Fibroblast of lung (primary cell): ENCODE results near the gene ANKRD66. TPM values are rescaled to one million over a fixed set of nuclear protein-coding genes. Genes with fewer than 3 reads are reported as not detected.
"Not testable (repeated sequence)": the region's sequence is repeated elsewhere in the genome, so short reads cannot be mapped to it uniquely, and the experiment has no call there.

ENCODE experiments used
- DNase-seq, 2 donors: peaks; one replicate each; pipeline versions ENCODE4 v3.0.0 to v3.0.0-alpha.2; 2010; ENCODE audit warnings: low read depth in 2 of 2
- H2AFZ ChIP-seq: 2 replicates; pipeline ENCODE4 v1.5.1; 2012; ENCODE audit warnings: low read length, control low read depth, inconsistent platforms
- H3K27ac ChIP-seq: 2 replicates; pipeline ENCODE4 v1.5.1; 2011; ENCODE audit warnings: low read length, control low read depth; ENCODE audit not compliant: insufficient read depth
- H3K27me3 ChIP-seq: 2 replicates; pipeline ENCODE4 v1.5.1; 2011; ENCODE audit warnings: mild to moderate bottlenecking, low read length; ENCODE audit not compliant: control insufficient read depth, insufficient read depth
- H3K36me3 ChIP-seq: 2 replicates; pipeline ENCODE4 v1.5.1; 2011; ENCODE audit warnings: low read length; ENCODE audit not compliant: control insufficient read depth, insufficient read depth
- H3K4me1 ChIP-seq: 2 replicates; pipeline ENCODE4 v1.5.1; 2011; ENCODE audit warnings: low read length; ENCODE audit not compliant: control insufficient read depth, insufficient read depth; ENCODE audit errors: extremely low read depth
- H3K4me2 ChIP-seq: 2 replicates; pipeline ENCODE4 v1.5.1; 2011; ENCODE audit warnings: low read length, control low read depth; ENCODE audit not compliant: insufficient read depth; ENCODE audit errors: extremely low read depth
- H3K4me3 ChIP-seq, 4 experiments: fragments of 200-600 bp in 1 of 4; sonication (generic) in 1 of 4; replicated peaks in 1 of 4; 2 replicates each; pipeline ENCODE4 v1.5.1; 2011 to 2016; ENCODE audit warnings: low read length in 4 of 4, low read depth in 3 of 4, mild to moderate bottlenecking in 3 of 4, control low read depth in 2 of 4, inconsistent platforms in 1 of 4, mixed read lengths in 1 of 4; ENCODE audit not compliant: insufficient read depth in 1 of 4; ENCODE audit errors: control extremely low read depth in 1 of 4
- H3K79me2 ChIP-seq: 2 replicates; pipeline ENCODE4 v1.5.1; 2012; ENCODE audit warnings: mild to moderate bottlenecking, low read length, inconsistent platforms; ENCODE audit not compliant: control insufficient read depth, insufficient read depth
- H3K9ac ChIP-seq: 2 replicates; pipeline ENCODE4 v1.5.1; 2011; ENCODE audit warnings: mild to moderate bottlenecking, low read length, control low read depth; ENCODE audit not compliant: insufficient read depth
- H3K9me3 ChIP-seq: 2 replicates; pipeline ENCODE4 v1.5.1; 2012; ENCODE audit warnings: low read depth, low read length; ENCODE audit not compliant: control insufficient read depth, insufficient read depth
- H4K20me1 ChIP-seq: 2 replicates; pipeline ENCODE4 v1.5.1; 2011; ENCODE audit warnings: low read length; ENCODE audit not compliant: control insufficient read depth, insufficient read depth; ENCODE audit errors: extremely low read depth
- CTCF ChIP-seq, 2 donors: IDR thresholded peaks in 1 of 2; conservative IDR thresholded peaks in 1 of 2; 1 replicate in 1 of 2; 2 replicates in 1 of 2; pipeline ENCODE4 v1.5.1; 2011 to 2012; ENCODE audit warnings: low read length in 2 of 2, control low read depth in 1 of 2, inconsistent platforms in 1 of 2, low read depth in 1 of 2, mild to moderate bottlenecking in 1 of 2
- EZH2 ChIP-seq: IDR thresholded peaks from 2 replicates; pipeline ENCODE4 v1.5.1; 2012; ENCODE audit warnings: low read length, control low read depth, mild to moderate bottlenecking; ENCODE audit errors: missing control alignments
- polyA plus RNA-seq, 2 donors: library from polyadenylated mRNA; depleted of rRNA in 1 of 2; stranded (reverse) in 1 of 2; unstranded in 1 of 2; fragments of >200 nt; gene quantifications; 2 replicates each; pipeline ENCODE4 v1.2.1, GENCODE V29; 2011 to 2012; ENCODE audit warnings: missing spikeins in 1 of 2
- total RNA-seq: library from RNA; depleted of rRNA; stranded (reverse); fragments of >200 nt; gene quantifications from 2 replicates; pipeline ENCODE4 v1.2.1, GENCODE V29; 2014

The ANKRD66 gene
- total and polyA plus RNA-seq, 2 donors (not counting 1 experiment from before 2014, with no cell fraction given) = not detected

DNA sequence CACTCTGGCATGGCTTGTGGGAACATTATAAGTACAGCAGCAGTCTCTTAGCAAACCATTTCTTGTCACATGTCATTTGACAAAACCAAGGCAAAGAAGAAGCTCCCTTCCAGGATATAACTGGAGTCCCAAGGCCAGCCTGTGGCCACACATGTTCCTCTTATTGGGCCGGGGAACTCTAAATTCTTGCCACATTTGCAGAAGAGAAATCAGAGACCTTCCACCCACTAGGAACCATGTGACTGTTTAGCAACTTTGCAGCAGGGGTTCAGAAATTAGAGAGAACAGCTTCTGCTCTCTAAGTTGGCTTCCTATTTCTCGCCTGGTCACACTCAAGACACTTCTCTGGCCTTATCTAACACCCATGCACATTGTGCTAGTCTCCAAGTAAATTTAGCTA lies 26.0 kb downstream of the ANKRD66 start:
- Histone ChIP-seq H3K36me3 (no peaks in the 10 kb centered on the region), H3K27ac (no peak overlapping the region), H3K4me1 (no peaks in the 10 kb centered on the region), H4K20me1 (no peaks in the 10 kb centered on the region), H3K9ac (no peak overlapping the region), H3K79me2 (no peaks in the 10 kb centered on the region), H3K27me3 (no peaks in the 10 kb centered on the region), H3K4me3 (no peak overlapping the region), H2AFZ (no peak overlapping the region), H3K4me2 (no peak overlapping the region), H3K9me3 (no peaks in the 10 kb centered on the region)
- TF ChIP-seq CTCF (conservative IDR thresholded peaks at IDR 0.05 in 1 of 2, IDR thresholded peaks at IDR 0.05 in 1 of 2; ENCODE audit: low read depth in 1 of 2, low read length in 2 of 2) (no peak), EZH2 (no peak)
- no peak for DNase-seq

DNA sequence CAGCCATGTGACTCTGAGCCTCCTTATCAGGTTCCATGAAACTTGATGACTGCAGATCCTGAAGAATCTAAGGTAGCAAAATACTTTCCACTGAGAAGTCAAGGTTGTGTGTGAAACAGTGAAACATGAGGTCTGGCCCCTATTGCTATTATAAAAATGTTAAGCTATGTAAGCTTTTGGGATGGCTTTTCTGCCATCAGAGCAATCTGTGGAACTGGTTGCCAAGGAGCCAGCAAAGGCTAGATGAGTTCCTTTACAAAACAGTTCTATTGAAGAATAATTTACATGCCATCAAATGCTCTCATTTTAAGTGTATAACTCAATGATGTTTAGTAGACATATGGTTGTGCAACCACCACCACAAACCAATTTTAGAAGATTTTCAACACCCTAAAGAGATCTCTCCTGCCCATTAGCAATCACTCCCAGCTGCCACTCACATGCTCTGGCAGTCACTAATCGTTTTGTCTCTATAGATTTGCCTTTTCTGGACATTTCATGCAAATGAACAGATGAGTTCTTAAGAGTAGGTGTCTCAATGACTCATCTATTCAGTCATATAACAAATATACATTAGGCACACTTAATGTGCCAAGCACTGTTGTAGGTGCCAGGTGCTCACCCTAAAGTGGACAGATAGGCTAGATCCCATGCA lies 26.6 kb downstream of the ANKRD66 start:
- Histone ChIP-seq H4K20me1 (no peaks in the 10 kb centered on the region), H3K4me2 (no peak overlapping the region), H3K27me3 (no peaks in the 10 kb centered on the region), H3K4me3 (no peak overlapping the region), H3K9ac (no peak overlapping the region), H3K4me1 (no peaks in the 10 kb centered on the region), H3K27ac (no peak overlapping the region), H3K9me3 (no peaks in the 10 kb centered on the region), H2AFZ (no peak overlapping the region), H3K79me2 (no peaks in the 10 kb centered on the region), H3K36me3 (no peaks in the 10 kb centered on the region)
- TF ChIP-seq EZH2 = no peak
- TF ChIP-seq CTCF (conservative IDR thresholded peaks at IDR 0.05 in 1 of 2, IDR thresholded peaks at IDR 0.05 in 1 of 2; ENCODE audit: low read depth in 1 of 2, low read length in 2 of 2) = no peak
- no peak for DNase-seq

- H3K4me3 ChIP-seq, DNase-seq, H3K36me3 ChIP-seq, H3K27ac ChIP-seq, H3K27me3 ChIP-seq, H3K79me2 ChIP-seq, H3K9me3 ChIP-seq, H4K20me1 ChIP-seq, H2AFZ ChIP-seq, H3K9ac ChIP-seq, H3K4me1 ChIP-seq, H3K4me2 ChIP-seq: not testable (repeated sequence)
These were observed 28.0 kb downstream of the ANKRD66 start for GRCh38 chr6:46774736-46775135.
